Ovary (tissue), 9 donors: Measurements from ENCODE around the gene TENM4. TPM values are rescaled to one million over a fixed set of nuclear protein-coding genes. Genes with fewer than 3 reads are reported as not detected.

Experiments
- DNase-seq, 5 donors: peaks; one replicate each; pipeline ENCODE4 v3.0.0-alpha.2; 2019 to 2020
- H3K27ac ChIP-seq, 2 donors: fragments of 200-600 bp; one replicate each; pipeline versions ENCODE4 v1.5.1 to v1.8.0; 2019 to 2022
- H3K27me3 ChIP-seq: fragments of 200-600 bp; one replicate; pipeline ENCODE4 v1.8.0; 2022
- H3K36me3 ChIP-seq: fragments of 200-600 bp; sonication (generic); one replicate; pipeline ENCODE4 v1.5.1; 2019
- H3K4me1 ChIP-seq: one replicate; pipeline ENCODE4 v1.8.1; 2013; ENCODE audit warnings: mild to moderate bottlenecking, moderate library complexity; ENCODE audit not compliant: insufficient read depth
- H3K4me3 ChIP-seq: fragments of 200-600 bp; sonication (generic); one replicate; pipeline ENCODE4 v1.5.1; 2017
- H3K9me3 ChIP-seq, 2 donors: fragments of 200-600 bp in 1 of 2; sonication (generic) in 1 of 2; one replicate each; pipeline versions ENCODE4 v1.5.1 to v1.8.1; 2013 to 2019; ENCODE audit warnings: mild to moderate bottlenecking in 1 of 2, moderate library complexity in 1 of 2
- CTCF ChIP-seq, 3 donors: fragments of 450-650 bp in 2 of 3; fragments of 200-600 bp in 1 of 3; IDR thresholded peaks; one replicate each; pipeline versions ENCODE4 v1.5.1 to v1.8.0; 2016 to 2022; ENCODE audit warnings: antibody characterized with exemption in 3 of 3, mild to moderate bottlenecking in 1 of 3
- EP300 ChIP-seq: sonication (generic); formaldehyde crosslinking; IDR thresholded peaks from one replicate; pipeline ENCODE4 v1.6.1; 2017; ENCODE audit warnings: antibody characterized with exemption
- POLR2A ChIP-seq: fragments of 450-650 bp; IDR thresholded peaks from one replicate; pipeline ENCODE4 v1.6.1; 2017; ENCODE audit warnings: antibody characterized with exemption, mild to moderate bottlenecking, moderate library complexity
- WGBS, 3 donors: extraction: QIAGEN DNeasy Blood & Tissue Kit in 1 of 3; methylation state at CpG; one replicate each; pipeline versions ENCODE4 v1.1.5 to v1.1.7; 2013 to 2017; 5-methylcytosine and 5-hydroxymethylcytosine counted together
- intact Hi-C, 4 donors: fragments of 100-400 bp; cut with DNase I; formaldehyde crosslinking; loops; one replicate each; pipeline versions ENCODE4 v1.11.0 to v1.15.1; 2022 to 2023
- polyA plus RNA-seq, 2 donors: library from polyadenylated mRNA; stranded (reverse); fragments of 200-250 nt in 1 of 2; fragments of 350-450 nt in 1 of 2; fragmentation: Illumina TruSeq in 1 of 2; extraction: RNeasy Lipid Tissue Mini Kit (QIAGEN cat#74804) in 1 of 2; gene quantifications; one replicate each; pipeline ENCODE4 v1.2.3, GENCODE V29; 2013 to 2014
- total RNA-seq, 7 donors: library from RNA; depleted of rRNA in 2 of 7; stranded (reverse); fragments of >200 nt in 2 of 7; fragmentation: NEBNext Ultra II Directional in 3 of 7; extraction: Animal tissue kit (Norgen Biotek cat#: 25700) in 3 of 7; gene quantifications; one replicate each; pipeline versions ENCODE4 v1.1.0 to v1.2.4, GENCODE V29; 2016 to 2023
- donor health status: DM: no; HTN: no; CAD: no; lungs with moderate emphysema.
- donor health status: DM: no; HTN: no; CAD: no.
- donor health status: Bipolar disorder and iron deficiency.
- donor health status: DM: yes; HTN: yes; CAD: no.
- donor health status: DM: no; HTN: no; CAD: no.
- donor health status: DM: yes; HTN: yes; CAD: no.

TENM4 gene
- total and polyA plus RNA-seq, 9 donors: 11.0 to 206 (median 107) TPM

DNA sequence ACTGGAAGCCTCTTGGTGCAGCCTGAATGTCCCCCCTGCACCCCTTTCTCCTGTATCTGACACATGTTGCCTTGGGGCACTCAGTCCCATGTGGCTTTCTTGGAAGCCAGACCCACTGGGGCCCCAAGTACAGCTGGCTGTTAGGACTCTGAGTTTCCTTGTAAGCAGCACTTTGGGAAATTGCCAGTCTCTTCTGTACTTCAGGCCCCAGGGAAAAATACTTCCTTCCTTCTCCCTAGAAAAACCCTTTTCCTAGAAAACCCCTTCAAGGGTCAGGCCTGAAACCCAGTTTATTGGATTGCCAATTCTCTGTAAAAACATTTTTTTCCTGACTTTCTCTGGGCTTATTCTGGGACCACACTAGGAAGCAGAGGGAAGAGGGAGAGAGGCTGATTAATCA, 360.3 kb downstream of the TENM4 start:
- Histone ChIP-seq H3K4me1 (peaks cover 10% of the 10 kb centered on the region), H3K4me3 (no peak overlapping the region), H3K27me3 (no peaks in the 10 kb centered on the region), H3K9me3 (no peaks in the 10 kb centered on the region), H3K36me3 (no peaks in the 10 kb centered on the region), H3K27ac (no peak overlapping the region)
- no peak for DNase-seq
- TF ChIP-seq EP300: no peak
- TF ChIP-seq CTCF (IDR thresholded peaks at IDR 0.05): no peak
- no peak for TF ChIP-seq POLR2A
- intact Hi-C loops: no loop called here

- no peak for DNase-seq
- Histone ChIP-seq H3K9me3 (no peaks in the 10 kb centered on the region), H3K27ac (no peak overlapping the region), H3K27me3 (no peaks in the 10 kb centered on the region), H3K4me1 (peaks cover 10% of the 10 kb centered on the region), H3K4me3 (no peak overlapping the region), H3K36me3 (no peaks in the 10 kb centered on the region)
- intact Hi-C loops: no loop called here
- TF ChIP-seq CTCF (IDR thresholded peaks at IDR 0.05) (no peak), EP300 (no peak), POLR2A (no peak)
- WGBS, 3 donors: 84 to 97% (median 84%) methylated on average over 7 of the region's 7 CpGs
These were observed 361.8 kb downstream of the TENM4 start for GRCh38 chr11:79078999-79079398.

GRCh38 chr11:79078456-79078855, 362.4 kb downstream of the TENM4 start:
- intact Hi-C loops: no loop called here
- Histone ChIP-seq H3K9me3 (no peaks in the 10 kb centered on the region), H3K36me3 (no peaks in the 10 kb centered on the region), H3K4me1 (peaks cover 10% of the 10 kb centered on the region), H3K27me3 (no peaks in the 10 kb centered on the region), H3K4me3 (no peak overlapping the region), H3K27ac (no peak overlapping the region)
- WGBS, 3 donors: 63 to 85% (median 68%) methylated on average over 2 of the region's 2 CpGs
- TF ChIP-seq CTCF (IDR thresholded peaks at IDR 0.05) (no peak), POLR2A (no peak), EP300 (no peak)
- DNase-seq: no peak

DNA sequence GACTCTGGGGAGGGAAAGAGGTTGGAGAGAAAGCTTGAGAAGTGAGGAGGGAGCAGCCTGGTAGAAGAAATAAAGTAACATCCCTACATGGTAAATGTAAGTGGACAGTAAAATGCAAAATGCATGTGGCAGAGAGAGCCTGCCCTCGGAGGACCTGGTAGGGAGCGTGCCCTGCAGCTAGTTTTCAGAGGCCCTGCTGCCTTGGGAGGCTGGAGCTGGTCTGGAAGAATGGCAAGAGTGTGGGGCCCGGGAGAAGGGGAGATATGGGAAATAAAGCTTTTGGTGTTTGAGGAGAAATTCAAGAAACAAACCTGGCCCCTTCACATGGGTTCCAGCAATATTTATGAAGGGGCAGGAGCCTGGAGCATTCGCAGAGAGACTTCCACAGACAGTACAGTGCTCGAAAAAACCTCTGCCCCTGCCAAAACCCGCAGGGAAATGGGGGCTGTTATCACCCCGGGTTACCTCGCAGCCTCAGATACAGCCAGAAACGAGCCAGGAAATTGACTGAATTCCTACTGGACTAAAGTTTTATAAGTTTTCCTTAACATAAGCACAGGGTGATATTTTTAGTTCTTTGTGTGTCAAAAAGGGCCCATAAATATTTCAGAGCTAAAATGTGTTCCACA, 363.0 kb downstream of the TENM4 start:
- Histone ChIP-seq H3K4me1 (peaks cover 10% of the 10 kb centered on the region), H3K36me3 (no peaks in the 10 kb centered on the region), H3K4me3 (no peak overlapping the region), H3K9me3 (no peaks in the 10 kb centered on the region), H3K27ac (no peak overlapping the region), H3K27me3 (no peaks in the 10 kb centered on the region)
- no peak for DNase-seq
- 13 to 26% (median 16%) methylated on average over 9 of the region's 9 CpGs for WGBS, 3 donors
- intact Hi-C loops: no loop called here
- TF ChIP-seq EP300: no peak
- TF ChIP-seq POLR2A: no peak
- no peak for TF ChIP-seq CTCF (IDR thresholded peaks at IDR 0.05)
